IPS-NIHi7 (cell line): Measurements from ENCODE around the gene GPC5.
A peak's percentile ranks its signal among the peaks of the same experiment; 100 is the strongest.

ENCODE experiments used
- DNase-seq: peaks from one replicate; pipeline ENCODE4 v3.0.0; 2012; ENCODE audit warnings: mixed read lengths; ENCODE audit errors: extremely low spot score

GPC5 gene

DNA sequence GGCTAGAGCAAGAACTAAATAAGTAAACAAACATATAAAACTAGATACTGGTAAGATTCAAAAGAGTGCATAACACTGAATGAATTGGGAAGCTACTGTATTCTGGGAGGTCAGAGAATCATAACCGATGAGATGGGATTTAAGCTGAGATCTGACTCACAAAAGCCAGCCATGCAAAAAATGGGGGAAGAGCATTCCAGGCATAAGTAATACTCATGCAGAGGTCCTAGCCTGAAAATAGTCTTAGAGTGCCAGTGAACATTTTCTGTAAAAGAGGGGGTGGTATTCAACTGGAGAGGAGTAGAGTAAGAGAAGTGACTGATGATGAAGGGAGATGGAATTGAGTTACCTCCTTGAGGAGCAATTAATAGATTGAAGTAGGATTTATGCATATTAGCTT lies 956.2 kb downstream of the GPC5 start:
- no peak for DNase-seq

DNA sequence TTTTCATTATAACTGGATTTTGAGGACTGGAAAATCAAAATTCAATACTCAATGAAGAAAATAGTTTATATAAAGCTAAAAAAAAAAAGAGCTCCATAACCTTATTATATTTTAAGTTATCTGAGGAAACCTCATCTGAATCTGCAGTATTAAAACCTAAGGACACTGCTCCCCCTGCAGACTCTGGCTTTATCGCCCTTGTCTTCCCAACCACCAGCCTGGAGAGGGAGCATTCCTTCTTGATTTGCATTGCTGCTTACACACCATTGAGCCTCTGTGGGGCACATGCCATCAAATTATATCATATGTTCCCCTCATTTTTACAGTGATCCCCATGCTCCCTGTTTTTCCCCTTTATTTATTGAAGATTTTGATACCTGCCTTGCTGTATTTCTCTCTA lies 956.8 kb downstream of the GPC5 start:
- peak; percentile 66 for DNase-seq

- no peak for DNase-seq
These were observed 964.3 kb downstream of the GPC5 start for GRCh38 chr13:92362717-92363116.

DNA sequence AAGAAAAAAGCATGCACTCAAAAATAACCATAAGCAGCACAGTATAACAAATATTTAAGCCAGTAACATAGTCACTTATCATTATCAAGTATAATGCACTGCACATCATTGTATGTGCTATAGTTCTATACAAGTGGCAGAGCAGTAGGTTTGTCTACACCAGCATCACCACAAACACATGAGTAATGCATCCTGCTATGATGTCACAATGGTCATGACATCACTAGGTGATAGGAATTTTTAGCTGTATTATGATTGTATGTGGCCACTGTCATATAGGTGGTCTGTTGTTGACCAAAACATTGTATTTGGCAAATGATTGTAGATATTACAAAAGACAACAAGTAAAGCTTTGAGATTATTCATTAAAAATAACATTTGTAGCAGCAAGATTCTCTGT lies 967.5 kb downstream of the GPC5 start:
- no peak for DNase-seq

DNA sequence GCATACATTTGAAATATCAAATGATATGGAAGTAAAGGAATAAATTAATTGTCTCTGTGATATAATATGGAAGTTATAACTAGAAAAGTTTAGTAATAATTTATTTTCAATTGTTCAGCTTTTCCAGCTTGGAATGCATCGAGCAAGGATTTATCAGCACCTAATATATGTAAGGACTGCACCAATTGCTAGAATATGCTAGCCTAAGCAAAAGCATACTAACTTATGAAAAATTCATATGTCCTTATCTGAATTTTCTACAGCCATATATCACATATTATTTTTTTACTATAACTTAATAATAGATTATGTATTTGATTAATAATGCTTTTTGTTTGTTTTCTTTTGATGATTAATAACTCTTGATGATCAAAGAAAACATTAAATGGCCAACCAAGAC lies 979.0 kb downstream of the GPC5 start:
- DNase-seq, result no peak

GRCh38 chr13:92379371-92379770 lies 981.0 kb downstream of the GPC5 start:
- no peak for DNase-seq

DNA sequence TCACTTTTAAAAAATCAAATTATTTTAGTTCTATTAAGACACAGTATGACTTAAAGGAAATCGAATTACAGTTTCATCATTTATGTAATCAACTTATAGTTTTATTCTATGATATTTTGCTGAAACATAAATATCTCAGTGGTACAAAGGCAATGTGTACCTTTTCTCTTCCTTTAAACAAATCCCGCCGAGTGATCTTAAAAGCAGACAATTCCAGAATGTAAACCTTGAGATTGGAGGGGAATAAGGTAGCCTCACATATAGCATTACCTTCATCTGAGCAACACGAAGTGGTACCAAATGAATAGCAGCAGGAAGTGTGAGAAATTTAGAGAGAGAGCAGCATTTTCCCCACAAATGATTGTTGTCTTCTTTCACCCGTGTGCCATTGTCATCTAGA lies 986.0 kb downstream of the GPC5 start:
- DNase-seq, result no peak

- DNase-seq, result no peak
These were observed 988.8 kb downstream of the GPC5 start for GRCh38 chr13:92387245-92387644.

- no peak for DNase-seq
These were observed 991.8 kb downstream of the GPC5 start for GRCh38 chr13:92390217-92390616.

- DNase-seq, result no peak
These were observed 1005.2 kb downstream of the GPC5 start for GRCh38 chr13:92403606-92404005.

DNA sequence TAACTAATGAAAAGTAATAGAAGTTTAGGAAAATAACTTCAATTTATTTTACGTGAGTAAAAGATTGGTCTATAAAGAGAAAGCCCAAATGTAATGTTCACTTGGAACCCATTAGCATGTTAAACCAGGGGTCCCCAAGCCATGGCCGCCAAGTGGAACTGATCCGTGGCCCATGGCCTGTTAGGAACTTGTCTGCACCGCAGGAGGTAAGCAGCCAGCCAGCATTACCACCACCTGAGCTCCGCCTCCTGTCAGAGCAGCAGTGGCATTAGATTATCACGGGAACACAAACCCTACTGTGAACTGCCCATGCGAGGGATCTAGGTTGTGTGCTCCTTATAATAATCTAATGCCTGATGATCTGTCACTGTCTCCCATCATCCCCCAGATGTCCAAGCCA lies 1009.4 kb downstream of the GPC5 start:
- no peak for DNase-seq

GRCh38 chr13:92412481-92412880 lies 1014.1 kb downstream of the GPC5 start:
- no peak for DNase-seq

- DNase-seq, result no peak
These were observed 1014.6 kb downstream of the GPC5 start for GRCh38 chr13:92412996-92413395.

GRCh38 chr13:92413452-92413851 lies 1015.0 kb downstream of the GPC5 start:
- no peak for DNase-seq

- no peak for DNase-seq
These were observed 1016.4 kb downstream of the GPC5 start for GRCh38 chr13:92414851-92415250.

- DNase-seq, result no peak
These were observed 1017.4 kb downstream of the GPC5 start for GRCh38 chr13:92415781-92416180.

DNA sequence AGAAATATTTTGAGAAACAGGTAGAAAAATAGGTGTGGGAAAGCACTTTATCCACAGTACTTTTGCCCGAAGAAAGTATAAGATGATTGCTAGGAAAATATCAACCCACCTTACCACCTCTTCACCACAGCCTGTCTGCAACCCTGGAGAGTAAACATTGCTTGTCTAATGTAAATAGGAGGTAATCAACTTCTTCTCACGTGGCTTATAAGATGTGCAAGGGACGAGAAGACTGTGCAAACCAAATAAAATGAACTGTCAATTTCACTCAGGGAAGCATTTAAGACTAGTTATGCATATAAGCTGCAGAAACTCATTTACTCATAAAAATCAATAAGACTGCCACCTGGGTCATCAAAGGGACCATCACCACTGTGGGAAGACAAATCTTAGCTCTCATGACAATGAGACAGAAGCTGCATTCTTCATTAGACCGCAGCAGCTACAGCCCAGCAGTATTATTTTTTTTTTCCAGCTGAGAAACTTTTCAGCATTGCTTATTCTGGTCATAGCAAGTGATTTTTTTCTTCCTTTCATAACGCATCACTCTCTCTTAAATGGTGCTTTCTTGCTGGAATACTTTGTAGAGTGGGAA lies 1020.5 kb downstream of the GPC5 start:
- DNase-seq, result no peak

DNA sequence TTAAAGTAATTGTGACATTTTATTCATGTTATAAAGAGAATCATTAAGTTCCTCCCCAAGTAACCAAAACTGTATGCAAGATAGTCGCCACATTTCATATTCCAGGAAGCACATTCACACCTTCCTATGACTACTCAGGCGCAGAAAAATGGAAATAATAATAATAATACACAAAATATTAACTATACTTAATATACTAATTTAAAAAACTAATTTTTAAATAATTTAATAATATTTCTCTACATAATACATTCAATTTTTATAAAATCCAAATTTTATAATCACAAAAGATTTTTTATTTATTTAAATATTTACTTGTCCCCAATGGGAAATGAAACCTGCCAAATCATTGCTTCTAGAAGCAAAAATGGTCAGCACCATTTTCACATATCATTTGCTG lies 1030.8 kb downstream of the GPC5 start:
- no peak for DNase-seq

DNA sequence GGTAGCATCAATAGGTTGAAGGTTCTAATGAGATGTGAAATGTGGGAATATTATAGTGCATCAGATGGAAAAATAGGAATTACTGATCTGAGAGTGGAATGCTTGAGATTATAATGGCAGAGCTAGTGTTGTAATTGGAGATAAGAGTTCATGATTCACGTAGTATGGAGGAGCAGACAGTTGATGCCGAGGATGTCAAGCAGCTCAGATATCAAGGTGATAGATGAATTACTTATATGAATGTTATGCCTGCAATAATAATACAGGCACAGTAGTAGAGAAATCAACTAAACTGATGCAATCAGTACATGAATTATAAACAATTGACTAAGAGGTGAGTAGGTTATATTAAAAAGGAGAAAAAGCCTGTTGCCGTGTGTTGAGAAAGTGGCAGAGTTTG lies 1035.0 kb downstream of the GPC5 start:
- no peak for DNase-seq

- no peak for DNase-seq
These were observed 1035.5 kb downstream of the GPC5 start for GRCh38 chr13:92433963-92434362.

GRCh38 chr13:92436924-92437323 lies 1038.5 kb downstream of the GPC5 start:
- DNase-seq, result no peak

DNA sequence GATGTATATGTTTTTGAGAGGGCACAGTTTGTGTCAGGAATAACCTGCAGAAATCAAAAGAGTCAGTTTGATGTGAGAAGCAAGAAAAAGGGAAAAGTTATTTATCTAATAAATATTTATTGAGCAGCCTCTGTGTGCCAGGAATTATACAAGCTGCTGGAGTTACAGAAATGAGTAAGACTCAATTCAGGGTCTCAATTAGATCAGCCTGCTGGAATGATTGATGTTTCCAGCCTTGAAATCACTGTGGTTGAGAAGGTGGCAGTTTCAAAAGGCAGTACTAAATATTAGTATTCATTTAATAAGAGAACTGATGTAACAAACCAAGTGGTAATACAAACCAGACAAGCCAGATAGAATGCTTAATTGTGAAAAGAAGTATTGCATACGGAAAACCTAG lies 1045.8 kb downstream of the GPC5 start:
- no peak for DNase-seq

- no peak for DNase-seq
These were observed 1052.6 kb downstream of the GPC5 start for GRCh38 chr13:92451060-92451459.

- DNase-seq, result no peak
These were observed 1054.4 kb downstream of the GPC5 start for GRCh38 chr13:92452840-92453239.

DNA sequence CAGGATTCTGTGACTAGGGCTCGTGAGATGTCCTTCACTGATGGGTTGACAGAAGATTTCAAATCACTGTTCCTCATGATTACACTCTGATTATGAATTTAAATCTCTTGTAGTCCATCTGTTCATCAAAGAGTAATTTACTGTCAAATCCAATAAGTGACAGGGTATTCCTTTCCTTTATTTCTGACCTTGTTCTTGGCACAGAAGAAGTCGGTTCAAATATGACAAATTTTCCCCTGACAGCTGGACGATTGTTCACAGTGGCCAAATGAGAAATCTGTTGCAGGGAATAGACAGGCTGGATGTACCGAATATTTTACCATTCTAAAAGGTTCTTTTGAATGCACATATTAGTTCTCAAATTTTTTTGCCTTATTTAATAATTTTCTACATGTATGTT lies 1060.9 kb downstream of the GPC5 start:
- DNase-seq, result no peak
